Liver (tissue), 3 donors: Measurements from ENCODE around the gene UQCRC1.

Source experiments
- EGR1 ChIP-seq, 2 donors: IDR thresholded peaks; 2 replicates each; pipeline ENCODE4 v1.6.1; 2016 to 2018; ENCODE audit warnings: antibody characterized with exemption in 2 of 2, low read depth in 2 of 2
- FOXA2 ChIP-seq: IDR thresholded peaks from 2 replicates; pipeline ENCODE4 v1.6.1; 2016; ENCODE audit warnings: antibody characterized with exemption
- RAD21 ChIP-seq, 2 donors: IDR thresholded peaks; 2 replicates each; pipeline ENCODE4 v1.6.1; 2016; ENCODE audit warnings: antibody characterized with exemption in 2 of 2, mild to moderate bottlenecking in 2 of 2
- RXRA ChIP-seq, 2 donors: IDR thresholded peaks; 2 replicates each; pipeline ENCODE4 v1.6.1; 2017 to 2018; ENCODE audit warnings: antibody characterized with exemption in 2 of 2, mild to moderate bottlenecking in 1 of 2
- SP1 ChIP-seq: IDR thresholded peaks from 2 replicates; pipeline ENCODE4 v1.6.1; 2018; ENCODE audit warnings: antibody characterized with exemption, mild to moderate bottlenecking
- TAF1 ChIP-seq: conservative IDR thresholded peaks from 2 replicates; pipeline ENCODE4 v1.6.1; 2016; ENCODE audit warnings: antibody characterized with exemption, mild to moderate bottlenecking
- TF ChIP-seq, protein P1 (sequence below): fragments of 150-350 bp; IDR thresholded peaks from 2 replicates; pipeline ENCODE4 v1.5.1; 2017; ENCODE audit warnings: improper control_type of control experiment, low read depth, low read length; ENCODE audit not compliant: missing input control
- TF ChIP-seq, protein P2 (sequence below): IDR thresholded peaks from 2 replicates; pipeline ENCODE4 v1.6.1; 2016; ENCODE audit warnings: antibody characterized with exemption, mild to moderate bottlenecking
- TF ChIP-seq, protein P3 (sequence below): IDR thresholded peaks from 2 replicates; pipeline ENCODE4 v1.6.1; 2016; ENCODE audit warnings: antibody characterized with exemption
- donor health status: healthy.
- donor health status: healthy.

DNA sequence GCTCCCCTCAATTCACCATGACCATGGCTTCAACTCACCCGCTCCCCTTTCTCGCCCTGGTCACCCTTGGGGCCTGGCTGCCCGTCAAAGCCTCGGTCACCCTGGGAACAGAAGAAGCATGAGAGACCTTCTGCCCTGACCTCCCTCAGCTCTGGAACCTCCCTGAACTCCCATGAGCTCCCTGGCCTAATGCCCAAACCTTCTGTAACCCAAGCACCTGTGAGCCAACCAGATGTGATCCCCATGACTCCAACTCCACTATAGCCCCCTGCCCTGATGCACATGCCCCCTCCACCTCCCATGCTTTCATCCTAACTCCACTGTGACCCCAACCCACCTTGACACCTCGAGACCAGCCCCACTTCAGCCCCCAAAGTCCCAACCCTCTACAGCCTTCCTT, 42.4 kb downstream of the UQCRC1 start:
- TF ChIP-seq, protein P1, sequence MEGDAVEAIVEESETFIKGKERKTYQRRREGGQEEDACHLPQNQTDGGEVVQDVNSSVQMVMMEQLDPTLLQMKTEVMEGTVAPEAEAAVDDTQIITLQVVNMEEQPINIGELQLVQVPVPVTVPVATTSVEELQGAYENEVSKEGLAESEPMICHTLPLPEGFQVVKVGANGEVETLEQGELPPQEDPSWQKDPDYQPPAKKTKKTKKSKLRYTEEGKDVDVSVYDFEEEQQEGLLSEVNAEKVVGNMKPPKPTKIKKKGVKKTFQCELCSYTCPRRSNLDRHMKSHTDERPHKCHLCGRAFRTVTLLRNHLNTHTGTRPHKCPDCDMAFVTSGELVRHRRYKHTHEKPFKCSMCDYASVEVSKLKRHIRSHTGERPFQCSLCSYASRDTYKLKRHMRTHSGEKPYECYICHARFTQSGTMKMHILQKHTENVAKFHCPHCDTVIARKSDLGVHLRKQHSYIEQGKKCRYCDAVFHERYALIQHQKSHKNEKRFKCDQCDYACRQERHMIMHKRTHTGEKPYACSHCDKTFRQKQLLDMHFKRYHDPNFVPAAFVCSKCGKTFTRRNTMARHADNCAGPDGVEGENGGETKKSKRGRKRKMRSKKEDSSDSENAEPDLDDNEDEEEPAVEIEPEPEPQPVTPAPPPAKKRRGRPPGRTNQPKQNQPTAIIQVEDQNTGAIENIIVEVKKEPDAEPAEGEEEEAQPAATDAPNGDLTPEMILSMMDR: no peak
- TF ChIP-seq SP1 (no peak), RAD21 (IDR thresholded peaks at IDR 0.05) (no peak), FOXA2 (no peak), TAF1 (no peak), EGR1 (IDR thresholded peaks at IDR 0.05; ENCODE audit: low read depth in 2 of 2) (no peak), RXRA (IDR thresholded peaks at IDR 0.05) (no peak)
- TF ChIP-seq, protein P2, sequence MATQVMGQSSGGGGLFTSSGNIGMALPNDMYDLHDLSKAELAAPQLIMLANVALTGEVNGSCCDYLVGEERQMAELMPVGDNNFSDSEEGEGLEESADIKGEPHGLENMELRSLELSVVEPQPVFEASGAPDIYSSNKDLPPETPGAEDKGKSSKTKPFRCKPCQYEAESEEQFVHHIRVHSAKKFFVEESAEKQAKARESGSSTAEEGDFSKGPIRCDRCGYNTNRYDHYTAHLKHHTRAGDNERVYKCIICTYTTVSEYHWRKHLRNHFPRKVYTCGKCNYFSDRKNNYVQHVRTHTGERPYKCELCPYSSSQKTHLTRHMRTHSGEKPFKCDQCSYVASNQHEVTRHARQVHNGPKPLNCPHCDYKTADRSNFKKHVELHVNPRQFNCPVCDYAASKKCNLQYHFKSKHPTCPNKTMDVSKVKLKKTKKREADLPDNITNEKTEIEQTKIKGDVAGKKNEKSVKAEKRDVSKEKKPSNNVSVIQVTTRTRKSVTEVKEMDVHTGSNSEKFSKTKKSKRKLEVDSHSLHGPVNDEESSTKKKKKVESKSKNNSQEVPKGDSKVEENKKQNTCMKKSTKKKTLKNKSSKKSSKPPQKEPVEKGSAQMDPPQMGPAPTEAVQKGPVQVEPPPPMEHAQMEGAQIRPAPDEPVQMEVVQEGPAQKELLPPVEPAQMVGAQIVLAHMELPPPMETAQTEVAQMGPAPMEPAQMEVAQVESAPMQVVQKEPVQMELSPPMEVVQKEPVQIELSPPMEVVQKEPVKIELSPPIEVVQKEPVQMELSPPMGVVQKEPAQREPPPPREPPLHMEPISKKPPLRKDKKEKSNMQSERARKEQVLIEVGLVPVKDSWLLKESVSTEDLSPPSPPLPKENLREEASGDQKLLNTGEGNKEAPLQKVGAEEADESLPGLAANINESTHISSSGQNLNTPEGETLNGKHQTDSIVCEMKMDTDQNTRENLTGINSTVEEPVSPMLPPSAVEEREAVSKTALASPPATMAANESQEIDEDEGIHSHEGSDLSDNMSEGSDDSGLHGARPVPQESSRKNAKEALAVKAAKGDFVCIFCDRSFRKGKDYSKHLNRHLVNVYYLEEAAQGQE: no peak
- TF ChIP-seq, protein P3, sequence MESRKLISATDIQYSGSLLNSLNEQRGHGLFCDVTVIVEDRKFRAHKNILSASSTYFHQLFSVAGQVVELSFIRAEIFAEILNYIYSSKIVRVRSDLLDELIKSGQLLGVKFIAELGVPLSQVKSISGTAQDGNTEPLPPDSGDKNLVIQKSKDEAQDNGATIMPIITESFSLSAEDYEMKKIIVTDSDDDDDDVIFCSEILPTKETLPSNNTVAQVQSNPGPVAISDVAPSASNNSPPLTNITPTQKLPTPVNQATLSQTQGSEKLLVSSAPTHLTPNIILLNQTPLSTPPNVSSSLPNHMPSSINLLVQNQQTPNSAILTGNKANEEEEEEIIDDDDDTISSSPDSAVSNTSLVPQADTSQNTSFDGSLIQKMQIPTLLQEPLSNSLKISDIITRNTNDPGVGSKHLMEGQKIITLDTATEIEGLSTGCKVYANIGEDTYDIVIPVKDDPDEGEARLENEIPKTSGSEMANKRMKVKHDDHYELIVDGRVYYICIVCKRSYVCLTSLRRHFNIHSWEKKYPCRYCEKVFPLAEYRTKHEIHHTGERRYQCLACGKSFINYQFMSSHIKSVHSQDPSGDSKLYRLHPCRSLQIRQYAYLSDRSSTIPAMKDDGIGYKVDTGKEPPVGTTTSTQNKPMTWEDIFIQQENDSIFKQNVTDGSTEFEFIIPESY: no peak
